Fibroblast of lung (primary cell): ENCODE results near the gene CCDC69. TPM values are rescaled to one million over a fixed set of nuclear protein-coding genes. Genes with fewer than 3 reads are reported as not detected.

Experiments used
- DNase-seq, 2 donors: peaks; one replicate each; pipeline versions ENCODE4 v3.0.0 to v3.0.0-alpha.2; 2010; ENCODE audit warnings: low read depth in 2 of 2
- H2AFZ ChIP-seq: 2 replicates; pipeline ENCODE4 v1.5.1; 2012; ENCODE audit warnings: low read length, control low read depth, inconsistent platforms
- H3K27ac ChIP-seq: 2 replicates; pipeline ENCODE4 v1.5.1; 2011; ENCODE audit warnings: low read length, control low read depth; ENCODE audit not compliant: insufficient read depth
- H3K27me3 ChIP-seq: 2 replicates; pipeline ENCODE4 v1.5.1; 2011; ENCODE audit warnings: mild to moderate bottlenecking, low read length; ENCODE audit not compliant: control insufficient read depth, insufficient read depth
- H3K36me3 ChIP-seq: 2 replicates; pipeline ENCODE4 v1.5.1; 2011; ENCODE audit warnings: low read length; ENCODE audit not compliant: control insufficient read depth, insufficient read depth
- H3K4me1 ChIP-seq: 2 replicates; pipeline ENCODE4 v1.5.1; 2011; ENCODE audit warnings: low read length; ENCODE audit not compliant: control insufficient read depth, insufficient read depth; ENCODE audit errors: extremely low read depth
- H3K4me2 ChIP-seq: 2 replicates; pipeline ENCODE4 v1.5.1; 2011; ENCODE audit warnings: low read length, control low read depth; ENCODE audit not compliant: insufficient read depth; ENCODE audit errors: extremely low read depth
- H3K4me3 ChIP-seq, 4 experiments: fragments of 200-600 bp in 1 of 4; sonication (generic) in 1 of 4; replicated peaks in 1 of 4; 2 replicates each; pipeline ENCODE4 v1.5.1; 2011 to 2016; ENCODE audit warnings: low read length in 4 of 4, low read depth in 3 of 4, mild to moderate bottlenecking in 3 of 4, control low read depth in 2 of 4, inconsistent platforms in 1 of 4, mixed read lengths in 1 of 4; ENCODE audit not compliant: insufficient read depth in 1 of 4; ENCODE audit errors: control extremely low read depth in 1 of 4
- H3K79me2 ChIP-seq: 2 replicates; pipeline ENCODE4 v1.5.1; 2012; ENCODE audit warnings: mild to moderate bottlenecking, low read length, inconsistent platforms; ENCODE audit not compliant: control insufficient read depth, insufficient read depth
- H3K9ac ChIP-seq: 2 replicates; pipeline ENCODE4 v1.5.1; 2011; ENCODE audit warnings: mild to moderate bottlenecking, low read length, control low read depth; ENCODE audit not compliant: insufficient read depth
- H3K9me3 ChIP-seq: 2 replicates; pipeline ENCODE4 v1.5.1; 2012; ENCODE audit warnings: low read depth, low read length; ENCODE audit not compliant: control insufficient read depth, insufficient read depth
- H4K20me1 ChIP-seq: 2 replicates; pipeline ENCODE4 v1.5.1; 2011; ENCODE audit warnings: low read length; ENCODE audit not compliant: control insufficient read depth, insufficient read depth; ENCODE audit errors: extremely low read depth
- CTCF ChIP-seq, 2 donors: IDR thresholded peaks in 1 of 2; conservative IDR thresholded peaks in 1 of 2; 1 replicate in 1 of 2; 2 replicates in 1 of 2; pipeline ENCODE4 v1.5.1; 2011 to 2012; ENCODE audit warnings: low read length in 2 of 2, control low read depth in 1 of 2, inconsistent platforms in 1 of 2, low read depth in 1 of 2, mild to moderate bottlenecking in 1 of 2
- EZH2 ChIP-seq: IDR thresholded peaks from 2 replicates; pipeline ENCODE4 v1.5.1; 2012; ENCODE audit warnings: low read length, control low read depth, mild to moderate bottlenecking; ENCODE audit errors: missing control alignments
- polyA plus RNA-seq, 2 donors: library from polyadenylated mRNA; depleted of rRNA in 1 of 2; stranded (reverse) in 1 of 2; unstranded in 1 of 2; fragments of >200 nt; gene quantifications; 2 replicates each; pipeline ENCODE4 v1.2.1, GENCODE V29; 2011 to 2012; ENCODE audit warnings: missing spikeins in 1 of 2
- total RNA-seq: library from RNA; depleted of rRNA; stranded (reverse); fragments of >200 nt; gene quantifications from 2 replicates; pipeline ENCODE4 v1.2.1, GENCODE V29; 2014

The CCDC69 gene
- total and polyA plus RNA-seq, 2 donors (not counting 1 experiment from before 2014, with no cell fraction given): 1.5 to 4.0 TPM

- peak; percentile 35 to 44 for DNase-seq
- Histone ChIP-seq H3K27me3 (no peaks in the 10 kb centered on the region), H3K9ac (peak overlapping the region; percentile 74), H2AFZ (no peak overlapping the region), H3K79me2 (peaks cover 58% of the 10 kb centered on the region), H3K4me3 (peak overlapping the region; percentile 75 to 98 (median 82)), H3K27ac (peak overlapping the region; percentile 76), H3K9me3 (no peaks in the 10 kb centered on the region), H3K4me2 (peak overlapping the region; percentile 98), H3K4me1 (peaks cover 25% of the 10 kb centered on the region), H3K36me3 (no peaks in the 10 kb centered on the region), H4K20me1 (no peaks in the 10 kb centered on the region)
- no peak for TF ChIP-seq EZH2
- peak in 1 of 2 donors; percentile 7 for TF ChIP-seq CTCF (conservative IDR thresholded peaks at IDR 0.05 in 1 of 2, IDR thresholded peaks at IDR 0.05 in 1 of 2; ENCODE audit: low read depth in 1 of 2, low read length in 2 of 2)
These were observed 67.1 kb downstream of the CCDC69 start for GRCh38 chr5:151156507-151157420.

GRCh38 chr5:151155775-151156506, 68.0 kb downstream of the CCDC69 start:
- Histone ChIP-seq H3K9me3 (no peaks in the 10 kb centered on the region), H3K4me2 (peak overlapping the region; percentile 98), H4K20me1 (peaks cover under 1% of the 10 kb centered on the region), H3K36me3 (no peaks in the 10 kb centered on the region), H3K4me3 (peak overlapping the region; percentile 75 to 98 (median 82)), H2AFZ (no peak overlapping the region), H3K27me3 (no peaks in the 10 kb centered on the region), H3K27ac (peak overlapping the region; percentile 76), H3K79me2 (peaks cover 67% of the 10 kb centered on the region), H3K4me1 (peaks cover 33% of the 10 kb centered on the region), H3K9ac (peak overlapping the region; percentile 74)
- TF ChIP-seq EZH2 (no peak), CTCF (conservative IDR thresholded peaks at IDR 0.05 in 1 of 2, IDR thresholded peaks at IDR 0.05 in 1 of 2; ENCODE audit: low read depth in 1 of 2, low read length in 2 of 2) (no peak)
- peak; percentile 67 to 72 for DNase-seq
